Stomach smooth muscle (tissue), 2 donors: Measurements from ENCODE around the gene OBSCN.
"Not testable (repeated sequence)": the region's sequence is repeated elsewhere in the genome, so short reads cannot be mapped to it uniquely, and the experiment has no call there.

ENCODE experiments used
- H3K27ac ChIP-seq: one replicate; pipeline ENCODE4 v1.7.0; 2013; ENCODE audit warnings: mild to moderate bottlenecking, low read length, inconsistent platforms
- H3K27me3 ChIP-seq, 2 donors: one replicate each; pipeline ENCODE4 v1.7.0; 2013; ENCODE audit warnings: low read length in 2 of 2; ENCODE audit not compliant: insufficient read depth in 2 of 2, control insufficient read depth in 1 of 2
- H3K36me3 ChIP-seq, 2 donors: one replicate each; pipeline ENCODE4 v1.7.0; 2013; ENCODE audit warnings: low read length in 2 of 2; ENCODE audit not compliant: control insufficient read depth in 2 of 2, insufficient read depth in 2 of 2
- H3K4me1 ChIP-seq: one replicate; pipeline ENCODE4 v1.7.0; 2013; ENCODE audit warnings: low read length; ENCODE audit not compliant: control insufficient read depth, insufficient read depth
- H3K4me3 ChIP-seq, 2 donors: one replicate each; pipeline ENCODE4 v1.7.0; 2013; ENCODE audit warnings: low read length in 2 of 2
- H3K9ac ChIP-seq, 2 donors: one replicate each; pipeline ENCODE4 v1.7.0; 2013; ENCODE audit warnings: low read length in 2 of 2, mild to moderate bottlenecking in 1 of 2
- H3K9me3 ChIP-seq, 2 donors: one replicate each; pipeline ENCODE4 v1.7.0; 2013; ENCODE audit warnings: low read length in 2 of 2; ENCODE audit not compliant: control insufficient read depth in 2 of 2
- donor health status: healthy.
- donor health status: Pancreatic carcinoma.

OBSCN gene

DNA sequence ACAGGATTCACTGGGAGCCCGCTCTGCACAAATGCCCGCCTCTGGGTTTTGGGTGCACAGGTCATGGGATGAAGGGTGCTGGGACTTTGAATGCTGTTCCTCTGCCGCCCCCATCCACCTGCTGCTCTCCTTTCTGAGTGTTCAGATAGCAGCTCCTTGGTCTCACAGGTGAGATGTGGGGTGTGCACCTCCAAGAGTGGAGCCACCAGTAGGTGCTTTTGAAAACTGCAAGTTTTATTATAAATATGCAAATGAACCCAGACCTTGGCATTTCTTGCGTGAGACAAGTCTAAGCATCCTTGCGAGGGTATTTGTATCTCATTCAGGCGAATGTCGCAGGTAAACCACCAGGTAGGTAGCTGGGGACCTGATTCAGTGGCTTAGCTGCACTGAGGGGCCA is 30.2 kb downstream of the OBSCN start:
- no peak overlapping the region for H3K9ac ChIP-seq
- H3K4me1 ChIP-seq = no peaks in the 10 kb centered on the region
- peaks cover 6 to 11% of the 10 kb centered on the region in 2 donors for H3K9me3 ChIP-seq
- H3K36me3 ChIP-seq = no peaks in the 10 kb centered on the region
- no peak overlapping the region for H3K4me3 ChIP-seq
- H3K27me3 ChIP-seq = no peaks in the 10 kb centered on the region
- H3K27ac ChIP-seq = no peak overlapping the region

DNA sequence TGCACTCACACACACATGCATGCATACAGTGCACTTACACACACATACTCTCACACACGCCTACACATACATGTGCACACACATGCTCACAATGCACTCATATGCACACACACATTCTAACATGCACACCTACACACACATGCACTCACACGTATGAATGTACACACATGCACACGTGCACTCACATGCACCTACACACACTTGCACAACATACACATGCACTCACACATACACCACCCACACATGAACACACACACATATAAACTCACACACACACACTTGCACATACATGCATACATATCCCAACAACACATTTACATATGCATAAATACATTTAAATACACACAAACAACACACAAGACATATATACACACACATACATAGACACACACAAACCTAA is 30.6 kb downstream of the OBSCN start:
- H3K9ac ChIP-seq = no peak overlapping the region
- H3K9me3 ChIP-seq = peaks cover 6 to 16% of the 10 kb centered on the region in 2 donors
- no peaks in the 10 kb centered on the region for H3K4me1 ChIP-seq
- H3K36me3 ChIP-seq = peaks cover 0 to 2% of the 10 kb centered on the region in 2 donors
- no peak overlapping the region for H3K4me3 ChIP-seq
- H3K27me3 ChIP-seq = no peaks in the 10 kb centered on the region
- no peak overlapping the region for H3K27ac ChIP-seq

DNA sequence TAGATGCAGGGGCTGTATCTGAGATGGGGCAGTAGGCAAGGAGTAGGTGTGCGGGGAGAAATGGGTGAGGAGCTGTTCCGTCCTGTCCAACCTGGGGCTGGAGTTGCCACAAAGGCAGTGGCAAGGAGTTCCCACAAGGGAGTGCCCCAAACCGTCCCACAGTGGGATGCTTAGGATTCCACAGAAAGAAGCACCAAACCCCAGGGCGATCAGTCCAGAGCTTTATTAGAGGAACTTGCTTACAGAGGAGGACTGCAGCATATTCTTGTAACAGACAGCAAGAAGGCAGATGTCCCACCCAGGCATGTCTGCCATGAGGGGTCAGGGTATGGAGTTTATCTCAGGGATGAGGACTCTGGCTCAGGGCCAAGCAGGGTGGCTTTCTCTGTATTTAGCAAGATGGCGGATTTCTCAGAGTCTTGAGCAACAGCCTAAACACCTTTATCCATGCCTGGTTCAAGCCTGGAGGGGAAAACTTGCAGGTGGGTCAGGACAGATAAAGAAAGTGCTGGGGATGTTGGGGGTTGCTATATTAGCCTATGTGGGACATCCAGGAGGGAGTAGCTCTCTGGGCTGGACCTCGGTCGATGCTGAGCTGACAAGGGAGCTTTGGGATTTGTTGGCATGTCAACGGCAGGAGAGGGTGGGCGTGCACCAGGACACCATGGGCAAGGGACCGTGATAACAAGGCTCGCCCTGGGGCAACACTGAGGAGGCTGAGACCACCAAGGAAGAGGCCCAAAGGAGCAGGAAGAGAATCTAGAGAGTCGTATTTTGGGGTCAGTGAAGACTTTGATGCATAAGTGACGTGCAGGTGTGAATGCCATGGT is 32.8 kb downstream of the OBSCN start:
- H3K9me3 ChIP-seq = peaks cover 6 to 26% of the 10 kb centered on the region in 2 donors
- H3K27ac ChIP-seq = no peak overlapping the region
- H3K4me3 ChIP-seq = no peak overlapping the region
- peaks cover 2 to 3% of the 10 kb centered on the region in 2 donors for H3K36me3 ChIP-seq
- no peaks in the 10 kb centered on the region for H3K4me1 ChIP-seq
- H3K27me3 ChIP-seq = no peaks in the 10 kb centered on the region
- no peak overlapping the region for H3K9ac ChIP-seq

DNA sequence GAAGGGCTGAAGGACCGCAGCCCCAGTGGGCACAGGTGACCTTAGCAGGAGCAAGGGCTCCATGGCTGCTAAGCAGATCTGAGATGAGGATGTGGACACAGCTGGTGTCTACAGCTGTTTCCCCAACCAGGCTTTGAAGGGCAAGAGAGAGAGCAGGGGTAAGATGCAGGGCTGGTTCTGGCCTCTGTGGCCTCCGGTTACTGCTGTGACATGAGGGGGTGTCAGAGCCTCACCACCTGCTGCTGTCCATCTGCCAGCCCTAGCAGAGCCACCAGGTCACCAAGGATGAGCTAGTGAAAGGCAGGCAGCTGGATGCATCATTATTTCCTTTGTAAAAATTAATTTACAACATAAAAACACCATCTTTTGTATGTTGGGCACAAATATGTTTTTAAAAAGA is 33.4 kb downstream of the OBSCN start:
- Histone ChIP-seq H3K9me3 (peaks cover 6 to 27% of the 10 kb centered on the region in 2 donors), H3K27me3 (no peaks in the 10 kb centered on the region), H3K36me3 (peaks cover 2 to 4% of the 10 kb centered on the region in 2 donors), H3K9ac (no peak overlapping the region), H3K4me3 (no peak overlapping the region), H3K4me1 (no peaks in the 10 kb centered on the region), H3K27ac (no peak overlapping the region)

DNA sequence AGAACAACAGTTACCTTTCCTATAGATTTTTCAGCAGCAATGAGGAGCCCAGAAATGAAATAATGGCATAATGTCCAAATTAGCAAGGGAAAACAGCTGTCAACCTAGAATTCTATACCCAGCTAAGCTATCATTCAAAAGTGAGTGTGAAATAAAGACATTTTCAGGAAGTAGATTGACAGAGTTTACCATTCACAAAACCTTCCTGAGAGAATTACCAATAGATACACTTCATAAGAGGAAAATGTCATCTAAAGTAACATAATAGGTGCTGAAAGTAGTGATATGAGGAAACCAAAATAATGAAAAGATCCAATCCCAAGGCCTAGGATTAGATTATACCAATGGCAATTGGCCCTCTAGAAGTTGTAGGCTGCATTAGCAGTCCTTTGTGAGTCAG is 34.6 kb downstream of the OBSCN start:
- H3K9me3 ChIP-seq = peaks cover 6 to 37% of the 10 kb centered on the region in 2 donors

DNA sequence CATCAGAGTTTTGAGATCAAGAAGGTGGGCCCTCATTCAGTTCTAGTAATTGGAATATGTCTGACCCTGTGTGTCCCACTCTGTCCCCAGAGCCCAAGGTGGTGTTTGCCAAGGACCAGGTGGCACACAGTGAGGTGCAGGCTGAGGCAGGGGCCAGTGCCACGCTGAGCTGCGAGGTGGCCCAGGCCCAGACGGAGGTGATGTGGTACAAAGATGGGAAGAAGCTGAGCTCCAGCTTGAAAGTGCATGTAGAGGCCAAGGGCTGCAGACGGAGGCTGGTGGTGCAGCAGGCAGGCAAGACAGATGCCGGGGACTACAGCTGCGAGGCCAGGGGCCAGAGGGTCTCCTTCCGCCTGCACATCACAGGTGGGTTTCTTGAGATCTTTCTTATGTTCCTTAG is 35.2 kb downstream of the OBSCN start:
- Histone ChIP-seq H3K9ac (no peak overlapping the region), H3K27me3 (no peaks in the 10 kb centered on the region), H3K4me3 (no peak overlapping the region), H3K27ac (no peak overlapping the region), H3K4me1 (no peaks in the 10 kb centered on the region), H3K36me3 (peaks cover 2 to 8% of the 10 kb centered on the region in 2 donors), H3K9me3 (peaks cover 6 to 37% of the 10 kb centered on the region in 2 donors)

More for the DNA sequence above, 34.6 kb downstream of the OBSCN start:
- Histone ChIP-seq H3K27ac (no peak overlapping the region), H3K4me1 (no peaks in the 10 kb centered on the region), H3K27me3 (no peaks in the 10 kb centered on the region), H3K4me3 (no peak overlapping the region), H3K36me3 (peaks cover 2 to 8% of the 10 kb centered on the region in 2 donors), H3K9ac (no peak overlapping the region)

DNA sequence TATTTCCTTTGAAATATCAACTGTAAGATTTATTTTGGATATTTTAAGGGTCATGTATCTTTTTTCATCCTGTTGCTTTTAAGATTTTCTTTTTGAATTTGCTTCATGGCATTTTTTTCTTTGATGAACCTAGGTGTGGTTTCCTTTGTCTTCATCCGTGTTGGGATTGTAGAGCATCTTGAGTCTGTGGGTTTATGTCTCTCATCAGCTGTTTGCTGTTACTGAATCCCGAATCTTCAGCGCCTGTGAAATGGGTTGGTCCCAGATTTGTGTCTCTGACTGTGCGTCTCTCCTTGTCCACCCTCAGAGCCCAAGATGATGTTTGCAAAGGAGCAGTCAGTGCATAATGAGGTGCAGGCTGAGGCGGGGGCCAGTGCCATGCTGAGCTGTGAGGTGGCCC is 36.1 kb downstream of the OBSCN start:
- not testable (repeated sequence) for H3K27ac ChIP-seq, H3K4me3 ChIP-seq, H3K9ac ChIP-seq, H3K36me3 ChIP-seq, H3K27me3 ChIP-seq, H3K4me1 ChIP-seq
- H3K9me3 ChIP-seq = peaks cover 6 to 37% of the 10 kb centered on the region in 2 donors

DNA sequence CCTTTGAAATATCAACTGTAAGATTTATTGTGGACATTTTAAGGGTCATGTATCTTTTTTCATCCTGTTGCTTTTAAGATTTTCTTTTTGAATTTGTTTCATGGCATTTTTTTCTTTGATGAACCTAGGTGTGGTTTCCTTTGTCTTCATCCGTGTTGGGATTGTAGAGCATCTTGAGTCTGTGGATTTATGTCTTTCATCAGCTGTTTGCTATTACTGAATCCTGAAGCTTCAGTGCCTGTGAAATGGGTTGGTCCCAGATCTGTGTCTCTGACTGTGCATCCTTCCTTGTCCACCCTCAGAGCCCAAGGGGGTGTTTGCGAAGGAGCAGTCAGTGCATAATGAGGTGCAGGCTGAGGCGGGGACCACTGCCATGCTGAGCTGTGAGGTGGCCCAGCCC is 37.3 kb downstream of the OBSCN start:
- no peaks in the 10 kb centered on the region for H3K4me1 ChIP-seq
- no peaks in the 10 kb centered on the region for H3K27me3 ChIP-seq
- H3K9ac ChIP-seq = no peak overlapping the region
- H3K4me3 ChIP-seq = no peak overlapping the region
- peaks cover 2 to 8% of the 10 kb centered on the region in 2 donors for H3K36me3 ChIP-seq
- H3K27ac ChIP-seq = no peak overlapping the region
- peaks cover 6 to 37% of the 10 kb centered on the region in 2 donors for H3K9me3 ChIP-seq

DNA sequence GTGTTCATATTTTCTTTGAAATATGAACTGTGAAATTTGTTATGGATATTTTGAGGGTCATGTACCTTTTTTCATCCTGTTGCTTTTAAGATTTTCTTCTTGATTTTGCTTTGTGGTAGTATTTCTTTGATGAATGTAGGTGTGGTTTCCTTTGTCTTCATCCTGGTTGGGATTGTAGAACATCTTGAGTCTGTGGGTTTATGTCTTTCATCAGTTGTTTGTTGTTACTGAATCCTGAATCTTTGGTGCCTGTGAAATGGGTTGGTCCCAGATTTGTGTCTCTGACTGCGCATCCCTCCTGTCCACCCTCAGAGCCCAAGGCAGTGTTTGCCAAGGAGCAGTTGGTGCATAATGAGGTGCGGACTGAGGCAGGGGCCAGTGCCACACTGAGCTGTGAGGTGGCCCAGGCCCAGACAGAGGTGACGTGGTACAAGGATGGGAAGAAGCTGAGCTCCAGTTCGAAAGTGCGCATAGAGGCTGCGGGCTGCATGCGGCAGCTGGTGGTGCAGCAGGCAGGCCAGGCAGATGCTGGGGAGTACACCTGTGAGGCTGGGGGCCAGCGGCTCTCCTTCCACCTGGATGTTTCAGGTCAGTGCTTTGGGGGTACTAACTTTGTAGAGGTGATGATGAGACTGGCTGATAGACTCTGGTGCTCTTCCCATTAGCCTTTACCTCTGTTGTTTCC is 38.5 kb downstream of the OBSCN start:
- H3K4me1 ChIP-seq = no peaks in the 10 kb centered on the region
- H3K9ac ChIP-seq = no peak overlapping the region
- peaks cover 6 to 33% of the 10 kb centered on the region in 2 donors for H3K9me3 ChIP-seq
- no peaks in the 10 kb centered on the region for H3K27me3 ChIP-seq
- no peak overlapping the region for H3K4me3 ChIP-seq
- H3K36me3 ChIP-seq = peaks cover 2 to 8% of the 10 kb centered on the region in 2 donors
- no peak overlapping the region for H3K27ac ChIP-seq

DNA sequence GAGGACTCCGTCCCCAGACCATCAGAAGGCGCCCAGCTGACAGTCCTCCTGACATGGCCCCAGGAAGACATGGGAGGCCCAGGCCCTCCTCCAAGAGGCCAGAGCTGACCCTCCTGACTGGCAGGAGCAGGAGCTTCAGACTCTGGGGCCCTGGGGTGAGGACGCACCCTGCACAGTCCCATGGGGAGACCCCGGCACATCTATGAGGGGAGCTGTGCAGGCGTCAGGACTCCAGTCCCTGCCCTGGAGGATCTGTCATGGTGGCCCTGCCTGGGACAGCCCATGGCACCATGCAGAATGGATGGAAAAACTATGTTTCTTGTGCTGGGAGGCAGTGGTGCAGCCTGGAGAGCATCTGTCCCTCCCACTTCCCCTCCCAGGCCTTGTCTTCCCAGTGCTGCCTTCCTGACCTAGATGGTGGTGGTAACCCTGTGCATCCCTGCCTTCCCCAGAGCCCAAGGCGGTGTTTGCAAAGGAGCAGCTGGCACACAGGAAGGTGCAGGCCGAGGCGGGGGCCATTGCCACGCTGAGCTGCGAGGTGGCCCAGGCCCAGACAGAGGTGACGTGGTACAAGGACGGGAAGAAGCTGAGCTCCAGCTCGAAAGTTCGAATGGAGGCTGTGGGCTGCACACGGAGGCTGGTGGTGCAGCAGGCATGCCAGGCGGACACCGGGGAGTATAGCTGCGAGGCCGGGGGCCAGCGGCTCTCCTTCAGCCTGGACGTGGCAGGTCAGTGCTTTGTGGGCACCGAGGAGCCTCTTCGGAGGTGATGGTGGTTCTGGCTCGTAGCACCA is 41.9 kb downstream of the OBSCN start:
- H3K9me3 ChIP-seq = peaks cover 0 to 17% of the 10 kb centered on the region in 2 donors
- no peak overlapping the region for H3K27ac ChIP-seq

More for the DNA sequence above, 41.9 kb downstream of the OBSCN start:
- Histone ChIP-seq H3K36me3 (peaks cover 0 to 8% of the 10 kb centered on the region in 2 donors), H3K4me1 (no peaks in the 10 kb centered on the region), H3K27me3 (no peaks in the 10 kb centered on the region), H3K4me3 (no peak overlapping the region), H3K9ac (no peak overlapping the region)
